HFFc6 (cell line): ENCODE measurements around the gene DHRSX. TPM values are rescaled to one million over a fixed set of nuclear protein-coding genes. Genes with fewer than 3 reads are reported as not detected.

Experiments used
- DNase-seq: peaks from one replicate; pipeline ENCODE4 v3.0.0-alpha.2; 2018
- H3K27ac Mint-ChIP-seq: 2 replicates; pipeline ENCODE4 v1.8.0; 2020; ENCODE audit warnings: mild to moderate bottlenecking, mixed read lengths
- H3K27me3 Mint-ChIP-seq: 2 replicates; pipeline ENCODE4 v1.8.0; 2021; ENCODE audit warnings: mild to moderate bottlenecking, moderate library complexity, mixed read lengths; ENCODE audit not compliant: insufficient read depth
- H3K36me3 Mint-ChIP-seq: 2 replicates; pipeline ENCODE4 v1.8.0; 2021; ENCODE audit warnings: low read depth, mixed read lengths
- H3K4me1 Mint-ChIP-seq: 2 replicates; pipeline ENCODE4 v1.8.0; 2020; ENCODE audit warnings: low read depth, mixed read lengths
- H3K4me3 Mint-ChIP-seq: 2 replicates; pipeline ENCODE4 v1.8.0; 2020; ENCODE audit warnings: mild to moderate bottlenecking, moderate library complexity, mixed read lengths
- H3K9me3 Mint-ChIP-seq: 2 replicates; pipeline ENCODE4 v1.8.0; 2020; ENCODE audit warnings: mild to moderate bottlenecking, mixed read lengths
- long read RNA-seq: library from polyadenylated mRNA; unstranded; transcript quantifications from one replicate; pipeline ENCODE4 v2.0.0, GENCODE V29; 2019
- total RNA-seq, 6 experiments: library from RNA; stranded (reverse); fragmentation: NEBNext Ultra II Directional; extraction: Animal tissue kit (Norgen Biotek cat#: 25700); gene quantifications; 2 replicates in 1 of 6; 3 replicates in 5 of 6; pipeline ENCODE4 v1.2.3, GENCODE V29; 2021
- TF ChIP-seq, protein P1 (sequence below): fragments of 200-600 bp; sonication (generic); IDR thresholded peaks from 2 replicates; pipeline ENCODE4 v1.5.0; 2021; ENCODE audit warnings: antibody characterized with exemption, mild to moderate bottlenecking

Gene DHRSX
- 10 to 100 TPM; 19.6 to 27.1 (median 22.9) TPM for total RNA-seq
- long read RNA-seq, transcript DHRSX-201 (7 exons, 2,571 nt) = major isoform, 22 of 39 reads
- long read RNA-seq, partial matches to known transcripts = 4 of 39 reads
- long read RNA-seq, other reads (novel, unspliced or antisense) = 13 of 39 reads

- Mint-ChIP-seq H3K4me3 (peak within 1 kb of the TSS; percentile 79), H3K27me3 (peaks cover 4% of the 10 kb centered on the region; the same call in 1 of the 2 replicates), H3K27ac (peak within 1 kb of the TSS; percentile 80), H3K9me3 (no peaks in the 10 kb centered on the region), H3K4me1 (peaks cover 41% of the 10 kb centered on the region), H3K36me3 (no peaks in the 10 kb centered on the region)
- no peak for DNase-seq
- TF ChIP-seq, protein P1, sequence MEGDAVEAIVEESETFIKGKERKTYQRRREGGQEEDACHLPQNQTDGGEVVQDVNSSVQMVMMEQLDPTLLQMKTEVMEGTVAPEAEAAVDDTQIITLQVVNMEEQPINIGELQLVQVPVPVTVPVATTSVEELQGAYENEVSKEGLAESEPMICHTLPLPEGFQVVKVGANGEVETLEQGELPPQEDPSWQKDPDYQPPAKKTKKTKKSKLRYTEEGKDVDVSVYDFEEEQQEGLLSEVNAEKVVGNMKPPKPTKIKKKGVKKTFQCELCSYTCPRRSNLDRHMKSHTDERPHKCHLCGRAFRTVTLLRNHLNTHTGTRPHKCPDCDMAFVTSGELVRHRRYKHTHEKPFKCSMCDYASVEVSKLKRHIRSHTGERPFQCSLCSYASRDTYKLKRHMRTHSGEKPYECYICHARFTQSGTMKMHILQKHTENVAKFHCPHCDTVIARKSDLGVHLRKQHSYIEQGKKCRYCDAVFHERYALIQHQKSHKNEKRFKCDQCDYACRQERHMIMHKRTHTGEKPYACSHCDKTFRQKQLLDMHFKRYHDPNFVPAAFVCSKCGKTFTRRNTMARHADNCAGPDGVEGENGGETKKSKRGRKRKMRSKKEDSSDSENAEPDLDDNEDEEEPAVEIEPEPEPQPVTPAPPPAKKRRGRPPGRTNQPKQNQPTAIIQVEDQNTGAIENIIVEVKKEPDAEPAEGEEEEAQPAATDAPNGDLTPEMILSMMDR = no peak
Measured at GRCh38 chrX:2500803-2501558, at the start of gene DHRSX, which contains the start of gene ZBED1. Gene DHRSX (minus strand): TSS chrX:2500976. CDS start chrX:2500925, 51 bp downstream. Gene ZBED1 (minus strand): TSS chrX:2500976. CDS start chrX:2490719, 10,257 bp downstream.

DNA sequence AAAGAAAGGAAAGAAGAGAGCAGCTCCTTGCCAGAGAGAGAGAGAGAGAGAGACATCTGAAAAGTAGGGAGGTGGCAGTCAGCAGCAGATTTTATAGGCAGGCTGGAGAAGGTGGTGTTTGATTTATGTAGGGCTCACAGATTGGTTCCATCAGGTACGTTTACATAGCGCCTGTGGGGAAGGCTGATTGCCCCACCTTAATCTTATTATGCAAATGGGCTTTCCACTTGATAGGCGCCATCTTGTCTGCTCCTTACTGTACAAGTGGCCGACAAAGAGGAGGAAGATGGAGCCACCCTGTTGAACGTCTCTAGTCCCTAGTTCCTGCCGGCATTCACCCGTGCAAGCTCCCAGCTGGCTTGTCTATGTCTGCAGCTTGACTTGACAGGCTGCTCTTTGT is 49.1 kb upstream of the DHRSX start:
- Mint-ChIP-seq H3K27me3 (peaks cover 30% of the 10 kb centered on the region), H3K27ac (no peak overlapping the region), H3K36me3 (no peaks in the 10 kb centered on the region), H3K9me3 (0 out of 2 replicates have a peak, but pooled peaks cover 5% of the 10 kb centered on the region), H3K4me1 (peaks cover 33% of the 10 kb centered on the region), H3K4me3 (no peak overlapping the region)
- TF ChIP-seq, protein P1 = no peak
- DNase-seq = no peak

GRCh38 chrX:2548711-2549423 is 48.1 kb upstream of the DHRSX start:
- TF ChIP-seq, protein P1 = no peak
- no peaks in the 10 kb centered on the region for H3K36me3 Mint-ChIP-seq
- H3K9me3 Mint-ChIP-seq = 0 out of 2 replicates have a peak, but pooled peaks cover 5% of the 10 kb centered on the region
- peaks cover 33% of the 10 kb centered on the region for H3K4me1 Mint-ChIP-seq
- H3K27me3 Mint-ChIP-seq = peaks cover 35% of the 10 kb centered on the region
- peak overlapping the region; percentile 31; the same call in 1 of the 2 replicates for H3K4me3 Mint-ChIP-seq
- no peak overlapping the region for H3K27ac Mint-ChIP-seq
- DNase-seq = no peak

DNA sequence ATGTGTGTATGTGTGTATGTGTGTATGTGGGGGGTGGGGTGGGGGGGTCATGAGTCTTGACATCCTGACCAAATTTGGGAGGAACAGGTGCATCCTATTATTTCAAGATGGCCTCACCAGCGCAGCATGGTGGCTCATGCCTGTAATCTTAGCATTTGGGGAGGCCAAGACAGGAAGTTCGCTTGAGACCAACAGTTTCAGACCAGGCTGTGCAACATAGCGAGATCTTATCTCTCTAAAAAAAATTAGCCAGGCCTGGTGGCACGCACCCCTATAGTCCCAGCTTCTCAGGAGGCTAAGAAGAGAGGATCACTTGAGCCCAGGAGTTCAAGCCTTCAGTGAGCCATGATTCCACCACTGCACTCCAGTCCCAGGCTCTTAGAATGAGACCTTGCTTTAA is 47.0 kb upstream of the DHRSX start:
- Mint-ChIP-seq H3K27me3 (peaks cover 42% of the 10 kb centered on the region), H3K36me3 (no peaks in the 10 kb centered on the region), H3K27ac (no peak overlapping the region), H3K9me3 (0 out of 2 replicates have a peak, but pooled peaks cover 5% of the 10 kb centered on the region), H3K4me3 (no peak overlapping the region), H3K4me1 (peaks cover 29% of the 10 kb centered on the region)
- no peak for DNase-seq
- TF ChIP-seq, protein P1 = no peak

DNA sequence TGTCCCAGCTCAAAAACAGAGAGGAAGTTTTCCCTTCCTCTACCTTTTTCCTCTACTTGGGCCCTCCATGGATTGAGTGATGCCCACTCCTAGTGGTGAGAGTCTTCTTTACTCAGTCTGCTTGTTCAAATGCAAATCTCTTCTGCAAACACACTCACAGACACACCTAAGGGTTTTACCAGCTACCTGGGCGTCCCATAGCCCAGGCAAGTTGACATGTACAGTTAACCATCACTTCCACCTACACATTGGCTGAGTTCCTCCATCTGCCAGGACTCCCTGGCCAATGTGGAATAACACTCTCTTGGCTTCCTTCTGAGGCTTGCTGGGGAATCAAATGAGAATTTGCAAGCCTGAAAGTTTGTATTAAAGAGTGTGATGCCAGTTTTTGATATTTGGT is 45.7 kb upstream of the DHRSX start:
- no peaks in the 10 kb centered on the region for H3K36me3 Mint-ChIP-seq
- H3K4me1 Mint-ChIP-seq = peaks cover 26% of the 10 kb centered on the region
- no peak overlapping the region for H3K4me3 Mint-ChIP-seq
- no peak overlapping the region for H3K27ac Mint-ChIP-seq
- no peak for DNase-seq
- 0 out of 2 replicates have a peak, but pooled peaks cover 5% of the 10 kb centered on the region for H3K9me3 Mint-ChIP-seq
- peaks cover 42% of the 10 kb centered on the region for H3K27me3 Mint-ChIP-seq
- TF ChIP-seq, protein P1 = no peak
